Keratinocyte (primary cell): ENCODE results near the gene RERE.

Experiments
- CTCF ChIP-seq, 3 experiments: IDR thresholded peaks in 1 of 3; conservative IDR thresholded peaks in 1 of 3; optimal IDR thresholded peaks in 1 of 3; 2 replicates in 2 of 3; 3 replicates in 1 of 3; pipeline versions ENCODE3 to v1.5.1; 2011; ENCODE audit warnings: low read length in 3 of 3, mild to moderate bottlenecking in 3 of 3, moderate library complexity in 2 of 3, control low read depth in 1 of 3, inconsistent platforms in 1 of 3; ENCODE audit not compliant: insufficient read depth in 2 of 3; ENCODE audit errors: extremely low read depth in 1 of 3
- EZH2 ChIP-seq: IDR thresholded peaks from one replicate; pipeline ENCODE4 v1.6.1; 2012; ENCODE audit warnings: inconsistent platforms, mild to moderate bottlenecking, low read length, moderate library complexity

- TF ChIP-seq EZH2, result no peak
- TF ChIP-seq CTCF (optimal IDR thresholded peaks at IDR 0.05 in 1 of 3, IDR thresholded peaks at IDR 0.05 in 1 of 3, conservative IDR thresholded peaks at IDR 0.05 in 1 of 3; ENCODE audit: extremely low read depth in 1 of 3, insufficient read depth in 2 of 3, low read length in 3 of 3), result no peak
Observed at GRCh38 chr1:8578936-8579335, 238.5 kb downstream of the RERE start.
